ENCODE data around the gene ST7L.

GRCh38 chr1:112508278-112509004, 110.5 kb downstream of the ST7L start, which contains the start of gene WNT2B:
- no peak for TF ChIP-seq POLR2A (IDR thresholded peaks at IDR 0.05; ENCODE audit: low read depth, low read length)
- no peak for TF ChIP-seq POLR2AphosphoS5 (IDR thresholded peaks at IDR 0.05; ENCODE audit: low read depth, low read length)

All from GM12891 (cell line).